GM10266 (cell line): ENCODE results near the gene LRP6.

Experiments
- DNase-seq: peaks from one replicate; pipeline ENCODE4 v3.0.0; 2012; ENCODE audit errors: extremely low spot score
- TF ChIP-seq, protein P1 (sequence below): IDR thresholded peaks from 2 replicates; pipeline ENCODE4 v1.5.1; 2012; ENCODE audit warnings: mild to moderate bottlenecking, low read depth; ENCODE audit not compliant: control insufficient read depth, insufficient read depth; ENCODE audit errors: missing control alignments

The LRP6 gene

DNA sequence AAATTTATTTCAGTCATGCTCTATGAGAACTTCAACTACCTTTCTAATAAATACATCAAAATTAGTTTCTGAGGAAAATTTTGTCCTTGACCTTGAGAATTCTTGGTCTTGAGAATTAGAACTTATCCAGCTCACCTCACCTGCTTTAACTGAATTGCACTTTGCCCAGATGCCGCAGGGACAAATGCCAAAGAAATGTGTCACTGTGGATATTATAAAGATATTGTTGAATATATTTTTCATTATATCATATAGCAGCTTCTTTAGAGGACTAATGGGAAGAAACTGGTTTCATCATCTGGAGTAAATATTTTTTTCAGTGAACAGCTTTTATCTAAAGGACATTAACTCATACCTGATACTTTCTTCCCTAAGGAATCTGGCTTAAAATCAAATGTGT is 54.1 kb downstream of the LRP6 start:
- DNase-seq, result no peak
- TF ChIP-seq, protein P1, sequence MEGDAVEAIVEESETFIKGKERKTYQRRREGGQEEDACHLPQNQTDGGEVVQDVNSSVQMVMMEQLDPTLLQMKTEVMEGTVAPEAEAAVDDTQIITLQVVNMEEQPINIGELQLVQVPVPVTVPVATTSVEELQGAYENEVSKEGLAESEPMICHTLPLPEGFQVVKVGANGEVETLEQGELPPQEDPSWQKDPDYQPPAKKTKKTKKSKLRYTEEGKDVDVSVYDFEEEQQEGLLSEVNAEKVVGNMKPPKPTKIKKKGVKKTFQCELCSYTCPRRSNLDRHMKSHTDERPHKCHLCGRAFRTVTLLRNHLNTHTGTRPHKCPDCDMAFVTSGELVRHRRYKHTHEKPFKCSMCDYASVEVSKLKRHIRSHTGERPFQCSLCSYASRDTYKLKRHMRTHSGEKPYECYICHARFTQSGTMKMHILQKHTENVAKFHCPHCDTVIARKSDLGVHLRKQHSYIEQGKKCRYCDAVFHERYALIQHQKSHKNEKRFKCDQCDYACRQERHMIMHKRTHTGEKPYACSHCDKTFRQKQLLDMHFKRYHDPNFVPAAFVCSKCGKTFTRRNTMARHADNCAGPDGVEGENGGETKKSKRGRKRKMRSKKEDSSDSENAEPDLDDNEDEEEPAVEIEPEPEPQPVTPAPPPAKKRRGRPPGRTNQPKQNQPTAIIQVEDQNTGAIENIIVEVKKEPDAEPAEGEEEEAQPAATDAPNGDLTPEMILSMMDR, result no peak

DNA sequence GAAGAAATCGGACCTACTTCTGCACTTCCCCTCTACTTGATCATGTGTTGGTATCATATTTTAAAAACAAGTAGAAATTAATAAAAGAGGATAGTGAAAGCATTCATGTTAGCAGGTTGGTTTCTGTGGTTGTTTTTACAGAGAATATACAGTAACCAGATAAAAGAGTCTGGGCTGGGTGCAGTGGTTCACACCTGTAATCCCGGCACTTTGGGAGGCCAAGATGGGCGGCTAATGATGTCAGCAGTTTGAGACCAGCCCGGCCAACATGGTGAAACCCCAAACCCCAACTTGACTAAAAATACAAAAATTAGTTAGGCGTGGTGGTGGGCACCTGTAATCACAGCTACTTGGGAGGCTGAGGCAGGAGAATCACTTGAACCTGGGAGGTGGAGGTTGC is 55.9 kb downstream of the LRP6 start:
- TF ChIP-seq, protein P1, result no peak
- DNase-seq, result no peak

DNA sequence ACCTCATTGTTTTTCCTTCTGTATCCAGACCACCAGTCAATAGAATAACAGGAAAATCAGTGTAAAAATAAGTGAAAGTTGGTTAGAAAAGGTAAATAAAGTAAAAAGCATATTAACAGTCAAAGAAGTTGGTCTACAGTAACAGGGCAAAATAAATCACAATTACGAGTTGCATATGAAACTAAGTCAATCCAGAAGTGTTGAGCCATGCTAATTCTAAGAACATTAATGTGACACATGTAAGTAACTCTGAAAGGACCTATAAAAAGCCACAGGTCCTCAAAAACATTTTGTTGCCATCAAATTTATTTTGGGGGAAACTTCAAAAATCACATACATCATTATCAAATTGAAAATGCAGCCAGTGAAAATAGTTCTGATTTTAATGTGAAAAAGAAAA is 56.4 kb downstream of the LRP6 start:
- TF ChIP-seq, protein P1, result no peak
- DNase-seq, result no peak

DNA sequence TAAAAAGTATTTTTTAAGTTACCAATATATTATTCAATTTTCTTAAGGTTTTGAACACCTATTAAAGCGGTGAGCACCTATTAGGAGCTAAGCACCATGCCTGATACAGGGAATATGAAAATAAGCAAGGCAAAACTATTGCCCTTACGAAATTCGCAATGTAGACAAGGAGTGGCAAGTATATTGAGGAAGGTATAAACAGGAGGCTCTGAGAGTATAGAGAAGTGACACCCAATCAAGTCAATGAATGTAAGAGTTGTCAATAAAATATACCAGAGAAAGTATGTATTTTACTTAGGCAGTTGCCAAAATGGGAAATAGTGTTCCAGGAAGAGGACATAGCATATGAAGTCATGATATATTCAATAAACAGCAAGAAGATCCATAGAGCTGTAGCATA is 57.2 kb downstream of the LRP6 start:
- TF ChIP-seq, protein P1, result no peak
- DNase-seq, result no peak

DNA sequence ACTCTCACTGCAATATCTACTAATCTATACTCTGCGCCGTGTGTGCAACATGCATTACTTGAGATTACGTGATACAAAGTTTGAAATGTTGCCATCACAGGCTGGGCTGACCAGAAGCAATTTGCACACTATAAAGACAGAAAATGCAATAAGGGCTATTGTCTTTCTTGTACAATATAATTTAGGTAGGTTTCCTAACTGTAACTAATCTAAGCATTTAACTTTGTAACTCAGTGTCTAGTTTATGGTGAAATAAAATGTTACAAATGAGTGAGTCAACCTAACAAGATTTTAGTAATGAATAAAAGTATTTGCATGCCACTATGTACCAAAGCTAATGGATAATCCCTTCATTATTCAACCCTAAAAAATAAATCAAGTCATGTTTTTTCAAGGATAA is 57.8 kb downstream of the LRP6 start:
- TF ChIP-seq, protein P1, result no peak
- DNase-seq, result no peak

DNA sequence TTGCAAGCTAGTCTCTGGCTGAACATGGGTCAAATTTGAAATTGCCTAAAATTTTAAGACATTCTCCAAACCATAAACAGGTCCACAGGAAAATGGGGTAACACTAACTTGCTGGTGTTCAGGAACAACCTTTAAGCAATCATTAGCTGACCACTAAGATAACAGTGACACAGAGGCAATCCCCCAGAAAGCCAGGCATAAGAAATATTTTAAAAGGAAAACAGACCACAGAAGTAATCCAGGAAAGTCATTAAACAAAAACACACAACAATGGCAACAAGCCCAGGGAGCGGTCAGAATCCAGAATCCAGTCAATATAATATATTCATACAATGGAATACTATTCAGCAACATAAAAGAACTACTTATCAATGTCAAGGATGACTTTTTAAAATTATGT is 59.1 kb downstream of the LRP6 start:
- DNase-seq, result no peak
- TF ChIP-seq, protein P1, result no peak

DNA sequence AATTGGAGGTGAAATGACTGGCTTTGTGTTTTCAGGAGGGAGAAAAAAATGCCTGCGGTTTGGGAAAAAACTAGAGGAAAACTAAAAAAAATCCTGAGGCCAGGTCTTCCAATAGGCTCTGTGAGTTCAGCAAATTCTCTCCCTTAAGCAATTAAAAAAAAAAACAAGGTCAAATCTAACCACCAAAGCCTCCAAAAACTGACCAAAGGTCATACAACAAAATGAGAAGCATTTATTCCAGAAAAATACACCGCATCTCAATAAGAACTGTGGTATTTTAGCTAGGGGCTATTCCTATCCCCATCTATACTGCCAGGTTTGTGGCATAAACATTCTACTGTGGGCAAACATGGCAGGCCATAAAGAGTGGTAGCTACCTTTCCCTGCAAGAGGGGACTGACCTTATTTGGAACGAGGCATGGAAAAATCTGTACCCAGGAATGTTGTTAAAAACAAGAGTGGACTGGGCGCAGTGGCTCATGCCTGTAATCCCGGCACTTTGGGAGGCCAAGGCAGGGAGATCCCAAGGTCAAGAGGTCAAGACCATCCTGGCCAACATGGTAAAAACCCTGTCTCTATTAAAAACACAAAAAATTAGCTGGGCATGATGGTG is 60.0 kb downstream of the LRP6 start:
- no peak for DNase-seq
- TF ChIP-seq, protein P1, result no peak
